Measurements from ENCODE around the gene MATK.

- TF ChIP-seq, protein P1, sequence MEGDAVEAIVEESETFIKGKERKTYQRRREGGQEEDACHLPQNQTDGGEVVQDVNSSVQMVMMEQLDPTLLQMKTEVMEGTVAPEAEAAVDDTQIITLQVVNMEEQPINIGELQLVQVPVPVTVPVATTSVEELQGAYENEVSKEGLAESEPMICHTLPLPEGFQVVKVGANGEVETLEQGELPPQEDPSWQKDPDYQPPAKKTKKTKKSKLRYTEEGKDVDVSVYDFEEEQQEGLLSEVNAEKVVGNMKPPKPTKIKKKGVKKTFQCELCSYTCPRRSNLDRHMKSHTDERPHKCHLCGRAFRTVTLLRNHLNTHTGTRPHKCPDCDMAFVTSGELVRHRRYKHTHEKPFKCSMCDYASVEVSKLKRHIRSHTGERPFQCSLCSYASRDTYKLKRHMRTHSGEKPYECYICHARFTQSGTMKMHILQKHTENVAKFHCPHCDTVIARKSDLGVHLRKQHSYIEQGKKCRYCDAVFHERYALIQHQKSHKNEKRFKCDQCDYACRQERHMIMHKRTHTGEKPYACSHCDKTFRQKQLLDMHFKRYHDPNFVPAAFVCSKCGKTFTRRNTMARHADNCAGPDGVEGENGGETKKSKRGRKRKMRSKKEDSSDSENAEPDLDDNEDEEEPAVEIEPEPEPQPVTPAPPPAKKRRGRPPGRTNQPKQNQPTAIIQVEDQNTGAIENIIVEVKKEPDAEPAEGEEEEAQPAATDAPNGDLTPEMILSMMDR (IDR thresholded peaks at IDR 0.05 in 4 of 5, conservative IDR thresholded peaks at IDR 0.05 in 1 of 5): no peak
- no peak for TF ChIP-seq POLR2A (IDR thresholded peaks at IDR 0.05)
Observed at GRCh38 chr19:3750211-3750610, 36.0 kb downstream of the MATK start.
